GM19467 (cell line): ENCODE measurements around the gene TASP1.
"Not testable (repeated sequence)": the region's sequence is repeated elsewhere in the genome, so short reads cannot be mapped to it uniquely, and the experiment has no call there.

Experiments
- ATAC-seq: cut with Tn5 transposase; IDR thresholded peaks from one replicate; pipeline ENCODE4 v1.9.1; 2021; ENCODE audit warnings: mild to moderate bottlenecking, moderate library complexity; ENCODE audit not compliant: unreplicated experiment

TASP1 gene

GRCh38 chr20:13650474-13650873 is 11.7 kb upstream of the TASP1 start:
- ATAC-seq, result no peak

- ATAC-seq, result no peak
These were observed 9.8 kb upstream of the TASP1 start for GRCh38 chr20:13648291-13649228.

- no peak for ATAC-seq
These were observed 5.3 kb upstream of the TASP1 start for GRCh38 chr20:13644010-13644409.

- no peak for ATAC-seq
These were observed 392 bp upstream of the TASP1 start for GRCh38 chr20:13639150-13639497.

GRCh38 chr20:13638162-13638495 is 603 bp downstream of the TASP1 start:
- no peak for ATAC-seq

GRCh38 chr20:13632431-13632830 is 6.3 kb downstream of the TASP1 start:
- no peak for ATAC-seq

GRCh38 chr20:13627525-13627924 is 11.2 kb downstream of the TASP1 start:
- ATAC-seq, result not testable (repeated sequence)

GRCh38 chr20:13626724-13627123 is 12.0 kb downstream of the TASP1 start:
- no peak for ATAC-seq

- ATAC-seq, result no peak
These were observed 13.3 kb downstream of the TASP1 start for GRCh38 chr20:13625304-13625979.

GRCh38 chr20:13619415-13619814 is 19.3 kb downstream of the TASP1 start:
- ATAC-seq, result not testable (repeated sequence)

GRCh38 chr20:13618456-13618855 is 20.3 kb downstream of the TASP1 start:
- not testable (repeated sequence) for ATAC-seq

GRCh38 chr20:13617585-13617984 is 21.1 kb downstream of the TASP1 start:
- ATAC-seq, result not testable (repeated sequence)

GRCh38 chr20:13616713-13617112 is 22.0 kb downstream of the TASP1 start:
- not testable (repeated sequence) for ATAC-seq

GRCh38 chr20:13613917-13614316 is 24.8 kb downstream of the TASP1 start:
- no peak for ATAC-seq

GRCh38 chr20:13611611-13612125 is 27.1 kb downstream of the TASP1 start:
- no peak for ATAC-seq

GRCh38 chr20:13610184-13610583 is 28.5 kb downstream of the TASP1 start:
- no peak for ATAC-seq

- ATAC-seq, result no peak
These were observed 30.7 kb downstream of the TASP1 start for GRCh38 chr20:13608066-13608465.

GRCh38 chr20:13593423-13593822 is 45.3 kb downstream of the TASP1 start:
- not testable (repeated sequence) for ATAC-seq

- no peak for ATAC-seq
These were observed 50.7 kb downstream of the TASP1 start for GRCh38 chr20:13588049-13588448.

- ATAC-seq, result no peak
These were observed 51.4 kb downstream of the TASP1 start for GRCh38 chr20:13587370-13587769.

- ATAC-seq, result no peak
These were observed 52.6 kb downstream of the TASP1 start for GRCh38 chr20:13586133-13586532.

- ATAC-seq, result no peak
These were observed 57.3 kb downstream of the TASP1 start for GRCh38 chr20:13581451-13581850.
